ENCODE results near the gene DMBT1.
A peak's percentile ranks its signal among the peaks of the same experiment; 100 is the strongest.

Gene DMBT1

DNA sequence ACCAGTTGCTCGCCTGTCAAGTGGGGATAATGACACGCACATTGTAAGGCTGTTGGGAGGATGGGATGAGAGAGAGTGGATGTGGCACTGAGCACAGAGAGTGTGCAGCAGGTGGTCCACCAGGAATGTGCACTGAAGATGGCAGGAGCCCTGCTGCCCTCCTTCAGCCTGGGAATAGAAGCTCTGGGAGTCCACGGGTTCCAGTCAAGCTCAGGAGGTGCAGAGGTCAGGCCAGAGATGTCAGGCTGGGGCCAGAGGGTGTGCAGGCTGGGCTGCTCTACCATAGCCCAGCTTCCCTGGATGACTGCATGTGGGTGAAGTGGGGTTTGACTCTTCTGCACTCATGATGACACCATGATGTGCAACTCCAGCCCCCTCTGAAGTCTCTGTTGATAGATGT, 80.4 kb downstream of the DMBT1 start:
- TF ChIP-seq, protein P1, sequence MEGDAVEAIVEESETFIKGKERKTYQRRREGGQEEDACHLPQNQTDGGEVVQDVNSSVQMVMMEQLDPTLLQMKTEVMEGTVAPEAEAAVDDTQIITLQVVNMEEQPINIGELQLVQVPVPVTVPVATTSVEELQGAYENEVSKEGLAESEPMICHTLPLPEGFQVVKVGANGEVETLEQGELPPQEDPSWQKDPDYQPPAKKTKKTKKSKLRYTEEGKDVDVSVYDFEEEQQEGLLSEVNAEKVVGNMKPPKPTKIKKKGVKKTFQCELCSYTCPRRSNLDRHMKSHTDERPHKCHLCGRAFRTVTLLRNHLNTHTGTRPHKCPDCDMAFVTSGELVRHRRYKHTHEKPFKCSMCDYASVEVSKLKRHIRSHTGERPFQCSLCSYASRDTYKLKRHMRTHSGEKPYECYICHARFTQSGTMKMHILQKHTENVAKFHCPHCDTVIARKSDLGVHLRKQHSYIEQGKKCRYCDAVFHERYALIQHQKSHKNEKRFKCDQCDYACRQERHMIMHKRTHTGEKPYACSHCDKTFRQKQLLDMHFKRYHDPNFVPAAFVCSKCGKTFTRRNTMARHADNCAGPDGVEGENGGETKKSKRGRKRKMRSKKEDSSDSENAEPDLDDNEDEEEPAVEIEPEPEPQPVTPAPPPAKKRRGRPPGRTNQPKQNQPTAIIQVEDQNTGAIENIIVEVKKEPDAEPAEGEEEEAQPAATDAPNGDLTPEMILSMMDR (IDR thresholded peaks at IDR 0.05; ENCODE audit: control insufficient read depth, extremely low read depth, insufficient read depth), result no peak
- DNase-seq (ENCODE audit: low read depth), result no peak
- H3K4me3 ChIP-seq (ENCODE audit: low read depth, low read length), result no peak overlapping the region

DNA sequence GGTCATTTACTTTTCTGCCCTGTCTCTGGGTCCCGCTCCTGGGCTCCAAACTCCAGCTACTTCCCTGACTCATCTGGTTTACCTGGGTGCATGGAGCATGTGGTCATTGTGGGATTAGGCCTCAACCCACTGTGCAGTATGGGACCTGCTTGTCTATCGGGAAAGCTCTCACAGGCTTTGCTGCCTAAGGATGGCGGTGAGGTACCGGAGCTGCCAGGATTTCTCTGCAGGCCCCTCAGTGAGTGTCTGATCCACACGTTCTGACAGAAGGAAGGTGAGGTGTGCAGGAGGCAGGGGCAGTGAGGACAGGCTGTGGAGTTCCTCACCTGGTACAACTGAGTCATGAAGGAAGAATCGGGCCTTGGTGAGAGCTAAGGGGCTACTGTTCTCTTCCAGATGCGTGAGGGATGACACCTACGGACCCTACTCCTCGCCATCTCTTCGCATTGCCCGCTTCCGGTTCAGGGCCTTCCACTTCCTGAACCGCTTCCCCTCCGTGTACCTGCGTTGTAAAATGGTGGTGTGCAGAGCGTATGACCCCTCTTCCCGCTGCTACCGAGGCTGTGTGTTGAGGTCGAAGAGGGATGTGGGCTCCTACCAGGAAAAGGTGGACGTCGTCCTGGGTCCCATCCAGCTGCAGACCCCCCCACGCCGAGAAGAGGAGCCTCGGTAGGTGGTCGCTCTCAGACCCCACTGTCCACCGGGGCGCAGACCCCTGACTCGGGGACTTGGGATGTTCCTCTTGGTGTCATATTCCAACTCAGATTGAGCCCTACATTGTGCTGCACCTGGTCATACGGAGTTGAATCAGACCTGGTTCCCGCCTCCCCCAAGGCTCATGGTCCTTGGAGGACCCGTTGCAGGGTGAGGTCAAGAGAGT, 82.4 kb downstream of the DMBT1 start:
- H3K4me3 ChIP-seq (ENCODE audit: low read depth, low read length), result no peak overlapping the region
- TF ChIP-seq, protein P1 (IDR thresholded peaks at IDR 0.05; ENCODE audit: control insufficient read depth, extremely low read depth, insufficient read depth), result no peak
- DNase-seq (ENCODE audit: low read depth), result no peak

DNA sequence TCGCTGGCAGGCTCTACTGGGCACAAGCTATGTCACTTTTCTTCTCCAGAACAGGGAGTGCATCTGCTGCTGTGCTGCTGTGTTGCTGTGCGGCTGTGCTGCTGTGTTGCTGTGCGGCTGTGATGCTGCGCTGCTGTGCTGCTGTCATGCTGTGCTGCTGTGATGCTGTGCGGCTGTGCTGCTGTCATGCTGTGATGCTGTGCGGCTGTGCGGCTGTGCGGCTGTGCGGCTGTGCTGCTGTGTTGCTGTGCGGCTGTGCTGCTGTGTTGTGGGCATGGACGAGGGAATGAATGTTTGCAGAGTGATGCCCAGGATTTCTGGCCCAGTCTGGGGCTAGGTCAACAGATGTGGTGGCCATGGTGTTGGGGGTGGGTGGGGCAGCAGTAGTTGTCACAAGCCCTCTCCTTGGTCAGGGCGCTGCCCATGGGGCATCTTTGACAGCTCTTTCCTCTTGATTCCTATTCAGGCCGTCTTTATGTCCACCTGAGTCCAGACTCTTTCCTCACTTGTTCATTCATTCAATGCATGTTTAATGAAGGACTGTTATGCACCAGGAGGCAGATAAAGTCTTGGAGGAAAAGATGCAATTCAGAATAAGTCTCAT, 83.5 kb downstream of the DMBT1 start:
- TF ChIP-seq, protein P1 (IDR thresholded peaks at IDR 0.05; ENCODE audit: control insufficient read depth, extremely low read depth, insufficient read depth), result no peak
- H3K4me3 ChIP-seq (ENCODE audit: low read depth, low read length), result no peak overlapping the region
- DNase-seq (ENCODE audit: low read depth), result no peak

DNA sequence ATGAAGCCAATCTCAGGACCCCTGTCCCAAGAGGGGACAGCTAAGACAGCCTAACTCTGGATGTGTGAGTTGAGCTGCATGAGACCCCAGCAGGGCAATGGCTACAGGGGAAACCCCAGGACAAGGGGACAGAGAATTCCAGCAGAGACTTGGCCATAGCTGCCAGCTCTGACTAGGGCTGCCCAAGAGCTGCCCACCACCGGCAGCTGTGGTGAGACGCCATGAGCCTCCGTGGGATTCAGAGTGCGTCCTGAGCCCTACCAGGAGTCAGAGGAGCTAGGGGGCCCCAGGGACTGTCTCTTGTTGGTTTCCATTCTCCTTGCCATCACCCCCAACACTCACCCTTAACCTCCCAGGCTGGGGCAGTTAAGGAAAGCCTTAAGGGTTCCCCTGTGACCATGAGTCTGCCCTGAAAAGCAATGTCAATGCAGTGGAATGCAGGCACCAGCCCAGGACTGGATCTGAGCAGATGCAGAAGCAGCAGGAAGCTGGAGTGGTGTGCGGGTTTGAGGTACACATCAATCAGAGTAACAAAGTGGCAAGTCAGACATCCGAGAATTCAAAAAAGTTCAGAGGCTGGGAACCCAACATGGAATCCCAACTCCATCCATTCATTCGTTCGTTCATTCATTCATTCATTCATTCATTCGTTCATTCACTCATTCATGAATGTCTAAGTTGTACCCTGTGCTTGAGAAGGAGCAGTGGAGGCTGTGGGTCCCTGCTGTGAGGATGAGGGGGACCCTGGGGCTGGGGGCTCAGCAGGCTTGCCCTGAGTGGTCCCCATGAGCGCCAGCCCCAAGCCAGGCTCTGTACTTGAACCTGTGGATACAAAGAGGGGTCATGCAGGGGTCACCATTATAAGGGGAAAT, 86.2 kb downstream of the DMBT1 start:
- H3K4me3 ChIP-seq (ENCODE audit: low read depth, low read length), result no peak overlapping the region
- TF ChIP-seq, protein P1 (IDR thresholded peaks at IDR 0.05; ENCODE audit: control insufficient read depth, extremely low read depth, insufficient read depth), result no peak
- DNase-seq (ENCODE audit: low read depth), result no peak

DNA sequence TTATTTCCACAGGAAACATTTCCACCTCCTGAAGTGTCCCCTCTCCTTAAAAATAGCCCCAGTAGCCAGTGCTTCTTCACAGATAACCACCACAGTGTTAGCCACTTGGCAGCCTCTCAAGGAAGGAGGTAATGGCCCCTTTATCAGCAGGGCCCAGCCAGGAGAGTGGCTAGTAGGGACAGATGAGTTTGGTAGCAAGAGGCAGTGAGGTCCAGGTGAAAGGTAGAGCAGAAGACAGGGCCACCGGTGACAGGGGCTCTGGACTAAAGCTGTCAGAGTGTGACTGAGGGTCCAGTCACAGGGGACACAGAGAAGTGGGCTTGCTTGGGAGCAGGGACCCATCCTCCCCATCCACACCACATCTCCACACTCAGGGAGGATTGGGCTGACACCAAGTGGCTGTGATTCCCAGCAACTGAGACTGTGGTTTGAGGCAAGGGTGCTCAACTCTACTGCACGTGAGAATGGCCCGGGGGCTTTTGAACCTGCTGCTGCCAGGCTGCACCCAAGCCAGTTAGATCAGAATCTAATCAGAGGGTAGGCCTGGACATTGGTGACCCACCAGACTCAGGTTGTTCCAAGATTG, 86.9 kb downstream of the DMBT1 start:
- no peak for DNase-seq (ENCODE audit: low read depth)
- TF ChIP-seq, protein P1 (IDR thresholded peaks at IDR 0.05; ENCODE audit: control insufficient read depth, extremely low read depth, insufficient read depth), result no peak
- H3K4me3 ChIP-seq (ENCODE audit: low read depth, low read length), result no peak overlapping the region

DNA sequence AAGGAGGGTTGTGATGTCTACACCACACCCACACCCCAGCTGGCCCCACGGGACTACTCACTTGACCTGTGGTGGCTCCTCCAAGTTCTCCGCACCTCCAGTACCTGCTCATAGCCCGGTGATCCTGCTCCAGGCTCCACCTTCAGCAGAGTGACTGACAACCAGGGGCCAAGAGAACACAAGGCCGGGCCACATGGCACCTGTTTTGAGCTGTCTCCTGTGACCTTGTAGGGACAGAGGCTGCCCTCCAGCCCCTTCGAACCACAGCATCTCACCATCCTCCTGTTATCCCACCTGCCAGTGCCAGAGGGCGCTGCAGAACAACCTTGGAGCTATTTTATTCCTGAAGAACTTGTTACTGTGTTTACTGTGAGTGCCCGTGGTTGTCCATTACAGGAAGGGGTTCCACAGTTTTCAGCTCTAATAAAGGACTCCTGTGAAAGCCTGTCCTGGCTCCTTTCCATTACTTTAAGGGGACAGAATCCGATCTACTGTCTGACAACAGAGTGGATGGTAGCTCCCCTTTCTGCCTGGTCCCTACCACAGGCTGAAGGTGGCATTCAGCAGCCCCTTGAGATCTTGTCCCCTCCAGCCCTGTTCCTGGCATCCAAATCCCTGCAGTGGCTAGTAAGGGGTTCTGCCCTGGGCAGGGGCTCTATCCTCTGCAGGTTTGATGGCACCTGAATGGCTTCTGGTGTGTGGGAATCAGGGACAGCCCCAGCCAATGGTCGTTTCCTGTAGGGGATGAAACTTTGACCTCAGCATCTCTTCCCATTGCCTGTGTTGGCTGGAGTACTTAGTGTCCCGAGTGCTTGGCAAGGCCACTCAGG, 88.3 kb downstream of the DMBT1 start:
- peak; percentile 25 for DNase-seq (ENCODE audit: low read depth)
- TF ChIP-seq, protein P1 (IDR thresholded peaks at IDR 0.05; ENCODE audit: control insufficient read depth, extremely low read depth, insufficient read depth), result peak; percentile 94

More for the DNA sequence above, 88.3 kb downstream of the DMBT1 start:
- H3K4me3 ChIP-seq (ENCODE audit: low read depth, low read length), result no peak overlapping the region

Measured in LNCaP clone FGC (cell line).